WTC11 (cell line): ENCODE data around the gene ALKBH6.

Experiments
- CBFB ChIP-seq: sonication (generic); formaldehyde crosslinking; IDR thresholded peaks from 2 replicates; pipeline ENCODE4 v1.8.1; 2022; ENCODE audit warnings: mild to moderate bottlenecking, low read depth, missing genetic modification reagents
- ELF4 ChIP-seq: sonication (generic); formaldehyde crosslinking; IDR thresholded peaks from 2 replicates; pipeline ENCODE4 v1.8.1; 2022; ENCODE audit warnings: low read depth, mild to moderate bottlenecking, moderate library complexity, missing genetic modification reagents
- EMX1 ChIP-seq: fragments of 250-450 bp; sonication (Bioruptor Pico); IDR thresholded peaks from 2 replicates; pipeline ENCODE4 v1.8.0; 2021; ENCODE audit warnings: mild to moderate bottlenecking
- FOXJ3 ChIP-seq: sonication (generic); formaldehyde crosslinking; IDR thresholded peaks from 2 replicates; pipeline ENCODE4 v1.9.0; 2021; ENCODE audit warnings: missing genetic modification reagents, mild to moderate bottlenecking, borderline replicate concordance
- NR1H2 ChIP-seq: sonication (generic); formaldehyde crosslinking; IDR thresholded peaks from 2 replicates; pipeline ENCODE4 v1.9.0; 2021; ENCODE audit warnings: mild to moderate bottlenecking, moderate library complexity, missing genetic modification reagents
- RELA ChIP-seq: sonication (generic); formaldehyde crosslinking; IDR thresholded peaks from 2 replicates; pipeline ENCODE4 v1.8.1; 2022; ENCODE audit warnings: missing genetic modification reagents, mild to moderate bottlenecking, borderline replicate concordance
- TP53 ChIP-seq: sonication (generic); formaldehyde crosslinking; IDR thresholded peaks from 2 replicates; pipeline ENCODE4 v1.8.1; 2023; ENCODE audit warnings: mild to moderate bottlenecking, missing genetic modification reagents
- ZNF423 ChIP-seq: fragments of 250-450 bp; sonication (Bioruptor Pico); IDR thresholded peaks from 2 replicates; pipeline ENCODE4 v2.1.2; 2022; ENCODE audit warnings: mild to moderate bottlenecking, moderate library complexity
- TF ChIP-seq, protein P1 (sequence below): fragments of 200-600 bp; IDR thresholded peaks from 2 replicates; pipeline ENCODE4 v1.8.0; 2022; ENCODE audit warnings: antibody characterized with exemption
- TF ChIP-seq, protein P2 (sequence below): sonication (generic); formaldehyde crosslinking; IDR thresholded peaks from 2 replicates; pipeline ENCODE4 v1.8.0; 2023; ENCODE audit warnings: missing genetic modification reagents
- TF ChIP-seq, protein P3 (sequence below): fragments of 250-450 bp; sonication (Bioruptor Pico); IDR thresholded peaks from 2 replicates; pipeline ENCODE4 v2.1.2; 2022; ENCODE audit warnings: mild to moderate bottlenecking, moderate library complexity
- TF ChIP-seq, protein P4 (sequence below): sonication (generic); formaldehyde crosslinking; IDR thresholded peaks from 2 replicates; pipeline ENCODE4 v1.8.1; 2023; ENCODE audit warnings: mild to moderate bottlenecking, missing genetic modification reagents, moderate library complexity
- TF ChIP-seq, protein P5 (sequence below): sonication (generic); formaldehyde crosslinking; IDR thresholded peaks from 2 replicates; pipeline ENCODE4 v1.8.0; 2022; ENCODE audit warnings: mild to moderate bottlenecking, missing genetic modification reagents
- TF ChIP-seq, protein P6 (sequence below): sonication (generic); formaldehyde crosslinking; IDR thresholded peaks from 2 replicates; pipeline ENCODE4 v1.8.0; 2023; ENCODE audit warnings: mild to moderate bottlenecking, missing genetic modification reagents

DNA sequence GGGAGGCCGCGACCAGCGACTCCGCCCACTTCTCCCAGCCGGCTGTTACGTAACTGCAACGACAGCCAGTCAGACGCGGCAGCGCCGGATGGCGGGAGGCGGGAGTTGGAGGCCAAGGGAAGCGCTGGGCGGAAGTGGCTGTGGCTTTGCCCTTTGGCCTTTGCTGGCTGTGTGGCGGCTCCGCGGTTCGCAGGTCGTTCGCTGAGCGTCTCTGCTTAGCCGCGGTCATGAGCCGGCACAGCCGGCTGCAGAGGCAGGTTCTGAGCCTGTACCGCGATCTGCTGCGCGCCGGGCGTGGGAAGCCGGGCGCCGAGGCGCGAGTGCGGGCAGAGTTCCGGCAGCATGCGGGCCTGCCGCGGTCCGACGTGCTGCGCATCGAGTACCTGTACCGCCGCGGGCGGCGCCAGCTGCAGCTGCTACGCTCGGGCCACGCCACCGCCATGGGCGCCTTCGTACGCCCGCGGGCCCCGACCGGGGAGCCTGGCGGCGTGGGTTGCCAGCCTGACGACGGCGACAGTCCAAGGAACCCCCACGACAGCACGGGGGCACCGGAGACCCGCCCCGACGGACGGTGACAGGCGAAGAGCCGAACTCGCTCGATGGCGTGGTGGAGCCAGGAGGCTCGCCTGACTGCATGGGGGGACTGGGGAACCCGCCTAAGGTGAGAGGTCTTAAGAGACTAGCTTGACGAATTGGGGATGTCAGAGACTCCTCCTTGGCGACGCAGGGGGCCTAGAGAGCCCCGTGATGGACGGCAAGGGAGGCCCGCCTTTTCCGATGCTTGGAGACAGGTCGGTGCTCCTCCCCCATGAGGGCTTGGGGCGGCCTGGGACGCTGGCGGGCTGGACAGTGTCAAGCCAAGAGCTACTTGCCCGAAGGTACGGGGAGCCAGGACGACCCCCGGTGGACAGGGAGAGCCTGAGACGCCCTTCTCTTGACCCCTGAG lies 18.7 kb downstream of the ALKBH6 start, which contains the start of gene SDHAF1:
- TF ChIP-seq EMX1 (CRISPR knock-in tag), result no peak
- TF ChIP-seq RELA, result peak; percentile 79; the same call in 1 of the 2 replicates
- TF ChIP-seq, protein P1, sequence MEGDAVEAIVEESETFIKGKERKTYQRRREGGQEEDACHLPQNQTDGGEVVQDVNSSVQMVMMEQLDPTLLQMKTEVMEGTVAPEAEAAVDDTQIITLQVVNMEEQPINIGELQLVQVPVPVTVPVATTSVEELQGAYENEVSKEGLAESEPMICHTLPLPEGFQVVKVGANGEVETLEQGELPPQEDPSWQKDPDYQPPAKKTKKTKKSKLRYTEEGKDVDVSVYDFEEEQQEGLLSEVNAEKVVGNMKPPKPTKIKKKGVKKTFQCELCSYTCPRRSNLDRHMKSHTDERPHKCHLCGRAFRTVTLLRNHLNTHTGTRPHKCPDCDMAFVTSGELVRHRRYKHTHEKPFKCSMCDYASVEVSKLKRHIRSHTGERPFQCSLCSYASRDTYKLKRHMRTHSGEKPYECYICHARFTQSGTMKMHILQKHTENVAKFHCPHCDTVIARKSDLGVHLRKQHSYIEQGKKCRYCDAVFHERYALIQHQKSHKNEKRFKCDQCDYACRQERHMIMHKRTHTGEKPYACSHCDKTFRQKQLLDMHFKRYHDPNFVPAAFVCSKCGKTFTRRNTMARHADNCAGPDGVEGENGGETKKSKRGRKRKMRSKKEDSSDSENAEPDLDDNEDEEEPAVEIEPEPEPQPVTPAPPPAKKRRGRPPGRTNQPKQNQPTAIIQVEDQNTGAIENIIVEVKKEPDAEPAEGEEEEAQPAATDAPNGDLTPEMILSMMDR, result no peak
- TF ChIP-seq, protein P2, sequence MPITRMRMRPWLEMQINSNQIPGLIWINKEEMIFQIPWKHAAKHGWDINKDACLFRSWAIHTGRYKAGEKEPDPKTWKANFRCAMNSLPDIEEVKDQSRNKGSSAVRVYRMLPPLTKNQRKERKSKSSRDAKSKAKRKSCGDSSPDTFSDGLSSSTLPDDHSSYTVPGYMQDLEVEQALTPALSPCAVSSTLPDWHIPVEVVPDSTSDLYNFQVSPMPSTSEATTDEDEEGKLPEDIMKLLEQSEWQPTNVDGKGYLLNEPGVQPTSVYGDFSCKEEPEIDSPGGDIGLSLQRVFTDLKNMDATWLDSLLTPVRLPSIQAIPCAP (CRISPR knock-in tag), result no peak
- no peak for TF ChIP-seq CBFB (CRISPR knock-in tag)
- TF ChIP-seq, protein P3, sequence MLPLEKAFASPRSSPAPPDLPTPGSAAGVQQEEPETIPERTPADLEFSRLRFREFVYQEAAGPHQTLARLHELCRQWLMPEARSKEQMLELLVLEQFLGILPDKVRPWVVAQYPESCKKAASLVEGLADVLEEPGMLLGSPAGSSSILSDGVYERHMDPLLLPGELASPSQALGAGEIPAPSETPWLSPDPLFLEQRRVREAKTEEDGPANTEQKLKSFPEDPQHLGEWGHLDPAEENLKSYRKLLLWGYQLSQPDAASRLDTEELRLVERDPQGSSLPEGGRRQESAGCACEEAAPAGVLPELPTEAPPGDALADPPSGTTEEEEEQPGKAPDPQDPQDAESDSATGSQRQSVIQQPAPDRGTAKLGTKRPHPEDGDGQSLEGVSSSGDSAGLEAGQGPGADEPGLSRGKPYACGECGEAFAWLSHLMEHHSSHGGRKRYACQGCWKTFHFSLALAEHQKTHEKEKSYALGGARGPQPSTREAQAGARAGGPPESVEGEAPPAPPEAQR (CRISPR knock-in tag), result no peak
- TF ChIP-seq ELF4 (CRISPR knock-in tag), result no peak
- TF ChIP-seq, protein P4, sequence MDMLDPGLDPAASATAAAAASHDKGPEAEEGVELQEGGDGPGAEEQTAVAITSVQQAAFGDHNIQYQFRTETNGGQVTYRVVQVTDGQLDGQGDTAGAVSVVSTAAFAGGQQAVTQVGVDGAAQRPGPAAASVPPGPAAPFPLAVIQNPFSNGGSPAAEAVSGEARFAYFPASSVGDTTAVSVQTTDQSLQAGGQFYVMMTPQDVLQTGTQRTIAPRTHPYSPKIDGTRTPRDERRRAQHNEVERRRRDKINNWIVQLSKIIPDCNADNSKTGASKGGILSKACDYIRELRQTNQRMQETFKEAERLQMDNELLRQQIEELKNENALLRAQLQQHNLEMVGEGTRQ (CRISPR knock-in tag), result no peak
- TF ChIP-seq, protein P5, sequence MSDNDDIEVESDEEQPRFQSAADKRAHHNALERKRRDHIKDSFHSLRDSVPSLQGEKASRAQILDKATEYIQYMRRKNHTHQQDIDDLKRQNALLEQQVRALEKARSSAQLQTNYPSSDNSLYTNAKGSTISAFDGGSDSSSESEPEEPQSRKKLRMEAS (CRISPR knock-in tag), result peak; percentile 78
- no peak for TF ChIP-seq FOXJ3 (CRISPR knock-in tag)
- TF ChIP-seq ZNF423 (CRISPR knock-in tag), result no peak
- TF ChIP-seq TP53 (CRISPR knock-in tag), result no peak
- TF ChIP-seq, protein P6, sequence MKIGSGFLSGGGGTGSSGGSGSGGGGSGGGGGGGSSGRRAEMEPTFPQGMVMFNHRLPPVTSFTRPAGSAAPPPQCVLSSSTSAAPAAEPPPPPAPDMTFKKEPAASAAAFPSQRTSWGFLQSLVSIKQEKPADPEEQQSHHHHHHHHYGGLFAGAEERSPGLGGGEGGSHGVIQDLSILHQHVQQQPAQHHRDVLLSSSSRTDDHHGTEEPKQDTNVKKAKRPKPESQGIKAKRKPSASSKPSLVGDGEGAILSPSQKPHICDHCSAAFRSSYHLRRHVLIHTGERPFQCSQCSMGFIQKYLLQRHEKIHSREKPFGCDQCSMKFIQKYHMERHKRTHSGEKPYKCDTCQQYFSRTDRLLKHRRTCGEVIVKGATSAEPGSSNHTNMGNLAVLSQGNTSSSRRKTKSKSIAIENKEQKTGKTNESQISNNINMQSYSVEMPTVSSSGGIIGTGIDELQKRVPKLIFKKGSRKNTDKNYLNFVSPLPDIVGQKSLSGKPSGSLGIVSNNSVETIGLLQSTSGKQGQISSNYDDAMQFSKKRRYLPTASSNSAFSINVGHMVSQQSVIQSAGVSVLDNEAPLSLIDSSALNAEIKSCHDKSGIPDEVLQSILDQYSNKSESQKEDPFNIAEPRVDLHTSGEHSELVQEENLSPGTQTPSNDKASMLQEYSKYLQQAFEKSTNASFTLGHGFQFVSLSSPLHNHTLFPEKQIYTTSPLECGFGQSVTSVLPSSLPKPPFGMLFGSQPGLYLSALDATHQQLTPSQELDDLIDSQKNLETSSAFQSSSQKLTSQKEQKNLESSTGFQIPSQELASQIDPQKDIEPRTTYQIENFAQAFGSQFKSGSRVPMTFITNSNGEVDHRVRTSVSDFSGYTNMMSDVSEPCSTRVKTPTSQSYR (CRISPR knock-in tag), result no peak; the same call in 1 of the 2 replicates
- no peak for TF ChIP-seq NR1H2 (CRISPR knock-in tag)
